Measurements from ENCODE around the gene PCP4.

DNA sequence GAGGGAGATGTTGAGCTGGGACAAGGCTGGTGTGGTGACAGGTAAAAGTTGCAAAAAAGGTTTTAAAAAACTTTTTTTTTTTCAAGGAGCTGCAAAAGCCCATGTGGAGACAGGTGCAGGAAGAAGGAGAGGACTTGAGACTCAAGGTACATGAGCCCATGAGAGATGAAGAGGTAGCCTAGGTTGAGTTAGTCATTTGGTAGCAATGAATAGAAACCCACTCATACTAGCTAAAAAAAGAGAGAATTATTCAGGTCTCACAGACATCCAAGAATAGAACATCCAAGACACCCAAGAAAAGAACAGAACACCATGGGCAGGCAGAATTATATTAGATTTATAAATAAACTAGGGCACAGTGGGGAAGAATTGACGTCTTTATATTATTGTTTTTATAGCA is 65.1 kb downstream of the PCP4 start:
- TF ChIP-seq, protein P1, sequence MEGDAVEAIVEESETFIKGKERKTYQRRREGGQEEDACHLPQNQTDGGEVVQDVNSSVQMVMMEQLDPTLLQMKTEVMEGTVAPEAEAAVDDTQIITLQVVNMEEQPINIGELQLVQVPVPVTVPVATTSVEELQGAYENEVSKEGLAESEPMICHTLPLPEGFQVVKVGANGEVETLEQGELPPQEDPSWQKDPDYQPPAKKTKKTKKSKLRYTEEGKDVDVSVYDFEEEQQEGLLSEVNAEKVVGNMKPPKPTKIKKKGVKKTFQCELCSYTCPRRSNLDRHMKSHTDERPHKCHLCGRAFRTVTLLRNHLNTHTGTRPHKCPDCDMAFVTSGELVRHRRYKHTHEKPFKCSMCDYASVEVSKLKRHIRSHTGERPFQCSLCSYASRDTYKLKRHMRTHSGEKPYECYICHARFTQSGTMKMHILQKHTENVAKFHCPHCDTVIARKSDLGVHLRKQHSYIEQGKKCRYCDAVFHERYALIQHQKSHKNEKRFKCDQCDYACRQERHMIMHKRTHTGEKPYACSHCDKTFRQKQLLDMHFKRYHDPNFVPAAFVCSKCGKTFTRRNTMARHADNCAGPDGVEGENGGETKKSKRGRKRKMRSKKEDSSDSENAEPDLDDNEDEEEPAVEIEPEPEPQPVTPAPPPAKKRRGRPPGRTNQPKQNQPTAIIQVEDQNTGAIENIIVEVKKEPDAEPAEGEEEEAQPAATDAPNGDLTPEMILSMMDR (IDR thresholded peaks at IDR 0.05; ENCODE audit: insufficient read depth, low read length, poor library complexity, severe bottlenecking) = no peak
- no peak for TF ChIP-seq EZH2phosphoT487 (conservative IDR thresholded peaks at IDR 0.05; ENCODE audit: low read length)
